Ecto neural progenitor cell (in vitro differentiated cells): ENCODE measurements around the gene TPRG1L.
A peak's percentile ranks its signal among the peaks of the same experiment; 100 is the strongest.

Experiments used
- DNase-seq: peaks from one replicate; pipeline ENCODE4 v3.0.0-alpha.2; 2018; ENCODE audit warnings: low spot score

TPRG1L gene

DNA sequence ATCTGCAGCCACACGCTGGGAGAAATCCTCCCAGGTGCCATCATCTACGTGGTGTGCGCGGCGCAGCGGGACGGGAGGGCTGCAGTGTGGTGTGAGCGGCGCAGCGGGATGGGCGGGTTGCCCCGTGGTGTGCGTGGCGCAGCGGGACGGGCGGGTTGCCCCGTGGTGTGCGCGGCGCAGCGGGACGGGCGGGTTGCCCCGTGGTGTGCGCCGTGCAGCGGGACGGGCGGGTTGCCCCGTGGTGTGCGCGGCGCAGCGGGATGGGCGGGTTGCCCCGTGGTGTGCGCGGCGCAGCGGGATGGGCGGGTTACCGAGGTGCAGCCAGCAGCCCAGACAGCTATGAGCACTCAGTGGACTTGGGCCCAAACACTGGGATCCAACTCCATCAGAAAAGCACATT lies 20.4 kb downstream of the TPRG1L start:
- no peak for DNase-seq

DNA sequence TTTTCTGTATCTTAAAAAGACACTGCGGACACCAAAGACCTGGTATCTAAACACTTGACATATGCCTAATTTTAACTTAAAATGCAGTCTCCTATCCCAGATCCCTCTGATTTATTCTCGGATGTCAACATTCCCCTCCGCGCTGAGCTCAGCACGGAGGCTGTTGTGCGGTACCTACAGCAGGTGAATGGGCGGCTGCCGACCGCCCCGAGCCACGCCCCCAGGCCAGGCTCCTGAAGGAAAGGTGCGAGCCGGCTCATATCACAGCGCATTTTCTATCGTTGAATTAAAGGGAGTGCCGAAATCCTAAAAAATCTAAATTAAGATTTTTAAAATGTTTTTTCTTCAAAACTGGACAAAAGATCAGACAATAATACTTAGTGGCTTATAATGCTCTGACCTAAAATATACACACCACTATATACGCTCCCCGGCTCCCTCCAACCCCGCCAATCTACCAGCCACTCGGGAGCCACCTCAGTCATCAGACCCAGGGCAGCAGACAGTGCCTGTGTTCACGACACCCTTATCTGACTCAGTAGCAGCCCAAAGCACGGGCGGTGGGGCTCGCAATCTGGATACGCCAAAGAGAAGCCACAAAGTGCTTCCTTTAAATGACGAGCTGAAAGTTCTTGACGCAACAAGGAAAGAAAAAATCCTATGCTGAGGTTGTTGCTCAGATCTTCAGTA lies 21.0 kb downstream of the TPRG1L start:
- DNase-seq: no peak

DNA sequence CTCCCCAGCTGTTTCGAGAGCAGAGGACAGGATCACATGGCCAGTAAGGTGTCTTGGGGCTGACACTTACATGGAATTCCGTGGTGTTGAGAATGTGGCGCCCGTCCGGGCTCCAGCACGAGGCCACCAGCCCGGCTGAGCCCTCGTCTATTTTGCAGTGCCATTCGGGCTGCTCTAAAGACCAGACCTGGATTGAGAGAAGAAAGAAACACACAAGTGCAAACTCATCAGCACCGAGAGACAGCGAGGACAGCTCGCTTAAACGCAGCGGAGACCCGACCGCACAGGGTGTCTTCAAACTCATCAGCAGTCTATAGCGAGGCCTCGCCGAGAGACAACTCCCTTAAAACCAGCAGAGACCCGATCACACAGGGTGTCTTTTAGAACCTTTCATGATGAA lies 21.8 kb downstream of the TPRG1L start:
- no peak for DNase-seq

DNA sequence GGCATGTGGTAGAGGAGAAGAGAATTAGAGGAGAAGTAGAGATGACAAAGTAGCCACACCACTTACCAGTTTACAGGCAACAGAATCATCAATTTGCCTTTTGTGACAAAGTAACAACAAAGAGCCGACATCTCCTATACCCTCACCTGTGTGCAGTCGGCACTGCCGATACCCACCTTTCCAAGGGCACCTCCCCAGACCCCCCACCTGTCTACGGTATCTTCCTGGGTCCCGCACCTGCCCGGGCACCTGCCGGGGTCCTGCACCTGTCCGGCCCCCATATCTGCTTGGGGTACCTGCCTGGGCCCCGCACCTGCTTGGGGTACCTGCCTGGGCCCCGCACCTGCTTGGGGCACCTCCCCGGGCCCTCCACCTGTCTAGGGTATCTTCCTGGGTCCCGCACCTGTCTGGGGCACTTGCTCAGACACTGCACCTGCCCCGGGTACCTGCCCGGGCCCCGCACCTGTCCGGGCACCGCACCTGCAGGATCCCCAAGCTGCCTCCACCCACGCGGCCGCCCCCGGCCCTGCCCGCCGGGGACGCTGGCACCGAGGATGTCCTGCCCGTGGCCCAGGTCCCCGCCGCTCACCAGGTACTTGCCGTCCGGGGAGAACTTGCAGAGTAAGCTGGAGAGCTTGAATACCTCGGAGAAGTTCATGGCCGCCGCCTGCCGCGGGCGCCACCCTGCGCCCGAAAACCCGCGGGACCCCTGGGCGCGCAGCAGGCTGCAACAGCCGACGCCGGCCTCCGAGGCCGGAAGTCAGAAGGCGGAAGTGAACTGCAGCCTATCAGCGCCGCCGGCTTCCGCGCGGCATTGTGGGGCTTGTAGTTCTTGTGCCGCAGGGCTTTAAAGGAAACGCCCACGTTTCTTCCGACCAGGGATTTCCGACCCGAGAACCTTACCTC lies 24.8 kb downstream of the TPRG1L start, which contains the start of gene WRAP73:
Gene WRAP73 (minus strand): TSS at position 762 of the 906 bp plus-strand sequence. CDS start 104 bp downstream, at position 658.
- peak; percentile 90 for DNase-seq

DNA sequence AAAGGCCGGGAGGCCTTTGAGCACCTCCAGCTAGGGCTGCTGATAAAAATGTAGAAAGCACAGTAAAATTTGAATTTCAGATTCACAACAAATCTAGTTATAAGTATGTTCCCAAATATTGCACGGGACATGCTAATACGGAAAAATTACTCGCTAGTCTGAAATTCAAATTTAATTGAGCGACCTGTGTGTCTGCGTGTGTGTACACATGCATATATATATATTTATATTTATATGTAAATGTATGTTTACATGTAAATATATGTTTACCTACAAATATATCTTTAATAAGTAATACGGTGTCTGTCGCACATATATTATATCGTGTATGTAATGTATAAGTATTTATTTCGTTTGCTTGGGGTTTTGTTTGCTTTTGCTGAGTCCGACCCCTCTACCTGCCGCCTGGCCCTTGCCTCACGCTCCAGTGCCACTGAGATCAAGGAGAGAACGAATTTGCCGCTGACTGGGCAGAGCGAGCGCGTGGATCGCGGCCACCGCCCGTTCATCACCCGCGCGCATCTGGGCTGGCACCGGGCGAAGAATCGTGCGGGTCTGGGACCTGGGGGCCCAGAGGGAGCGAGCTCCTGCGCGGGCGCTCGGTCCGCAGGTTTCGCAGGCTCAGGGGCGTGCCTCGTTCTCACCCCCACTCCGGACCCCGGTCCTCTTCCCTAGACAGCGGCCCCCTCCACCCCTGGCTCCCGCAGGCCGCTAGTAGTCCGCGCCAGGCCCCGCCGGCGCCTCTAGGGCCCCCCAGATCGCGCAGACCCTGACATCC lies 25.6 kb downstream of the TPRG1L start:
- DNase-seq: no peak

DNA sequence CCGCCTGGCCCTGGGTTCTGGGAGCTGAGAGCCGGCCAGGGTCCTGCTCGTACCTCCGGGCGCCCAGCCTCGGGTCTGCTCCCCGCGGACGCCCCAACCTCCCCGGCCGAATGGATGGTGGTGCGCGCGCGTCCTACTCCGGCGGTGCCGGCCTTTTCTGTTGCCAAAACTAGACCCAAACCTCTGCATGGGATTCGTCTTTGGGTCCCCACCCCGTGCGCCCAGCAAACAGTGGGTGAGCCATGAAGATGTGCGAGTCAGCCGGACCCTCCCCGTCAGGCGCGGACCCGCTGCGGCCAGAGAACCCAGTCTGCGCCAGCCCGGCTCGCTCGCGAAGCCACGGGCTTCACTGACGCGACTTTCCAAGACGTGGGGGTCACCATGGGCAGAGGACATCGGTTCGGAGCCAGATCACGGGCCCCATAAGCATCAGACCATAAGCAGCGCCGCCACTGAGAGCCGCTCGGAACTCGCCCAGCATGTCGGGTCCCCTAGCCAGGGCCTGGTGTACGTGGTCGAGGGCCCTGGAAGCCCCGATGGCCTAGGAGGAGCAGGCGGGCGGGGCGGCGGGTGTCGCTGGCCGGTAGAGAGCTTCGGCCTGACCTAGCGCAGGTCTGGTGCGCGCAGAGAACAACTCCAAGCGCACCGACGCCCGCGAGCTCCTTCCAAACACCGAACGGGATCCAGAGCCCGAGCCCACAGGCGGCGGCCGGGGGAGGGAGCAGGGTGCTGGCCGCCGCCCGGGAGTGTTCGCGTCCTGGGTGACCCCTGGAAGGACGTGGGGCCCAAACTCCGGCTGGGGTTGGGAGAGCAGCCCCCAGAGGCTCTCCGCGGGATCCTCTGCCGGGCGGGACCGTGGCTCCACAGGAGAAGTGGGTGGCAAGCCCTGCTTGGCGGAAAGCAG lies 26.5 kb downstream of the TPRG1L start:
- DNase-seq: no peak

DNA sequence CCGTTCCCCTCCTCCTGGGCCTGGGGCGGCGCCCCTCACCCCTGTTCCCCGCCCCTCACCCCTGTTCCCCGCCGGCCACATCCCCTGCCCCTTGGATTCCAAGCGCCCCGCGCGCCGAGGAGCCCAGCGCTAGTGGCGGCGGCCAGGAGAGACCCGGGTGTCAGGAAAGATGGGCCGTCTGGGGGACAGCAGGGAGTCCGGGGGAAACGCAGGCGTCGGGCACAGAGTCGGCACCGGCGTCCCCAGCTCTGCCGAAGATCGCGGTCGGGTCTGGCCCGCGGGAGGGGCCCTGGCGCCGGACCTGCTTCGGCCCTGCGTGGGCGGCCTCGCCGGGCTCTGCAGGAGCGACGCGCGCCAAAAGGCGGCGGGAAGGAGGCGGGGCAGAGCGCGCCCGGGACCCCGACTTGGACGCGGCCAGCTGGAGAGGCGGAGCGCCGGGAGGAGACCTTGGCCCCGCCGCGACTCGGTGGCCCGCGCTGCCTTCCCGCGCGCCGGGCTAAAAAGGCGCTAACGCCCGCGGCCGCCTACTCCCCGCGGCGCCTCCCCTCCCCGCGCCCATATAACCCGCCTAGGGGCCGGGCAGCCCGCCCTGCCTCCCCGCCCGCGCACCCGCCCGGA lies 27.2 kb downstream of the TPRG1L start, which contains the start of gene TP73:
Gene TP73 (plus strand): TSS at position 587 of the 618 bp plus-strand sequence. CDS start 29,850 bp downstream, outside the sequence.
- DNase-seq: peak; percentile 71

DNA sequence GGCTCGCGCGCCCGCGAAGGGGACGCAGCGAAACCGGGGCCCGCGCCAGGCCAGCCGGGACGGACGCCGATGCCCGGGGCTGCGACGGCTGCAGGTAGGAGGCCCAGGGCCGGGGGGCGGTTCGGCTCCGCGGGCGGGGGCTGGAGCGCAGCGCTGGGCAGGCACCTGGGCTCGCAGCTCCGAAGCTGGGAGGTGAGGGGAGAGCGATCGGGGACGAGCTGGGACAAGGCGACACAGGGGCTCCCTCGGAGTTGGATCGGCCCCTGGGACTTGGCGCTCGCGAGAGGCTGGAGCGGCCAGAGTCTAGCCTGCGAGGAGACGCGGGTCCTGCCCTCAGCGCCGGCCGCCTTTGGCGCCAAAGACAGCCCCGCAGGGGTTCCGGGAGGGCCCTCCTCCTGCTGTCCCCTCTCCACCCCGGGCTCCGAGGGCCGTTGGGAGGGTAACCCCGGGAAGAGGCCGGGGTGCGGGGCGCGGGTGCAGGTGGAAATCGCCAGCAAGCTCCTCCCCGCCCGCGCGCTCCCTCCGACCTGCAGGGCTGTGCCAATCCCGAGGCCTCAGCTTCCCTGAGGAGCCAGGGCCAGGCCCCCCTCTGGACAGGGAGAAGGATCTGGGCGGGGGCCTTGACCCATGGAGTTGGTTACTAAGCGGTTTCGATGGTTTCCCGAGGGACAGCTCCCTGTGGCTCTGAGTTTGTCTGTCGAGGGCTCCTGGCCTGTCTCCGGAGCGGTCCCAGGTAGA lies 27.9 kb downstream of the TPRG1L start:
- no peak for DNase-seq

DNA sequence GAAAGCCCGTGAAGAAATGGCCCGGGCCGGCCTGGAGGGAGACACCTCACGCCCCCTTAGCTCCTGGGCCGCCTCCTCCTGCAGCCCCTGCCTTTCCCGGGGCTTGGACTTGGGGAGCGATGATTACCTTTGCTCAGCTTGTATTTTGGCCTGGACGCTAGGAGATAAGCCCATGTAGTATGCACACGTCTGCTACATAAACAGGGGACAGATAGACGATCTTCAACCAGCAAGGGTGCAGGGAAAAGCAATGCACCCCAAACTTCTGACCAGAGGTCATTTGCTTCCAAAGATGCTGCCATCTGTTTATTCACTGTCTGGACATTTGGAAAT lies 28.4 kb downstream of the TPRG1L start:
- no peak for DNase-seq

DNA sequence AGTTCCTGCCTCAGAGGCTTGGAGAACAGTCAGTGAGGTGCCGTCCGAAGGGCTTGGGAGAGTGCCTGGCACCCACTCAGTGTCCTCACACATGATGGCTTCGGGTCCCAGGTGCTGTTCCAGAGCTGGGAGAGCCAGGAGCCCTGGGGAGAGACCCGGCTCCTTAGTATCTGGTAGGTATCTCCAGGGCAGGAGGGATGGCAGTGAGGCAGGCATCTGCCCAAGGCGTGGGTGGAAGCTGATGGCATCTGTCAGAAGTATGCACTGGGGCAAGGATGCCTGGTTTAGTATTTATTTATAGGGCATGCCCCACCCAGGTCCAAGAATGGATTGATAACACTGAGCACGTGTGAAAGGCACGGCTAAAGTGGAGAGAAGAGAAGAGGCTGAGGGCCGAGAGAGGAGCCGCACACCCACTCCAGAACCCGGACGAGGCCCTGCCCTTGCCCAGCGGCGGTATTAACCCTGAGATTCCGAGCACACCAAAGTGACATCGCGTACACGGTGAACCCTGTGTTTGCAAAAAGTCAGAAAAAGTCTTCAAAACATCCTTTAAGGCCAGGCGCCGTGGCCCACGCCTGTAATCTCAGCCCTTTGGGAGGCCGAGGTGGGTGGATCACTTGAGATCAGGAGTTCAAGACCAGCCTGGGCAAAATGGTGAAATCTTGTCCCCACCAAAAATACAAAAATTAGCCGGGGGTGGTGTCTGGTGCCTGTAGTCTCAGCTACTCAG lies 29.9 kb downstream of the TPRG1L start:
- DNase-seq: no peak

DNA sequence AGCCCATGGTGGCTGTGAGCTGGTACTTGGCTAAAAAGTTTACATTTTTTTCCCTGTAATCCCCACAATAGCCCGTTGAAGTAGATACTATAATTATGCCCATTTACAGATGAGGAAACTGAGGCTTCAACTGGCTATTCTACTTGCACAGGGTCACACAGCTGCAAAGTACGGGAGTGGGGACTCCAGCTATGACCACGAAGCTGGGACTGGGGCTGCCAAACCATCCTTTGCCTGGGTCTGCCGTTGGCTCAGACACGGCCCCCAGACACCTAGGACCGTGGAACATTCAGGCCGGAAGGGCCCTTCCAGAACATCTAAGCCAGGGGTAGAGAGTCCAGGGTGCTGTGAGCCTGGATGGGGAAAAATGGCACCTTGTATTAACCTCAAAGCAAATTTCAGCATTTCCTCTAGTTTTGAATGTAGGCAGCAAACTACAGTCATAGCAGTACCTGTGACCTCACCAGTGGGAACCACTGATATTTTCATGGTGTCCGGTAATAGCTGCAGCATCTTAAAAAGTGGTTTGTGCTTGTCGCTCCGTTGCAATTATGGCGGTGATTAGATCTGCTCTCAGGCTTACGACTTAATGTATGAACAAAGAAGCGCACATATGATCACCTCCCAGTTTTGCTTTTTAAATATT lies 31.8 kb downstream of the TPRG1L start:
- no peak for DNase-seq

DNA sequence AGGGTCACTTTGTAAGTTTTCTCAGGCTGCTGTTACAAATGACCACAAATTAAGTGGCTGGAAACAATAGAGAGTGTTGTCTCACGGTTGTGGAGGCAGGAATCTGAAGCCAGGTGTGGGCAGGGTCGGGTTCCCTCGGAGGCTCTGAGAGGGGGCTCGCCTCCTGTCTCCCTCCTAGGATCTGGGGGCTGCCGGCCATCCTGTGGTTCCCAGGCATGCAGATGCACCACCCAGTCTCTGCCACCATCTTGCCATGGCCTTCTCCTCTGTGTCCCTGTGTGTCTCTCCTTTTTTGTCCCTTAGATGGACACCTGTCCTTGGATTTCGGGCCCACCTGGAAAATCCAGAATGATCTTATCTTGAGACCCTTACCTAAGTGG lies 32.3 kb downstream of the TPRG1L start:
- DNase-seq: no peak

DNA sequence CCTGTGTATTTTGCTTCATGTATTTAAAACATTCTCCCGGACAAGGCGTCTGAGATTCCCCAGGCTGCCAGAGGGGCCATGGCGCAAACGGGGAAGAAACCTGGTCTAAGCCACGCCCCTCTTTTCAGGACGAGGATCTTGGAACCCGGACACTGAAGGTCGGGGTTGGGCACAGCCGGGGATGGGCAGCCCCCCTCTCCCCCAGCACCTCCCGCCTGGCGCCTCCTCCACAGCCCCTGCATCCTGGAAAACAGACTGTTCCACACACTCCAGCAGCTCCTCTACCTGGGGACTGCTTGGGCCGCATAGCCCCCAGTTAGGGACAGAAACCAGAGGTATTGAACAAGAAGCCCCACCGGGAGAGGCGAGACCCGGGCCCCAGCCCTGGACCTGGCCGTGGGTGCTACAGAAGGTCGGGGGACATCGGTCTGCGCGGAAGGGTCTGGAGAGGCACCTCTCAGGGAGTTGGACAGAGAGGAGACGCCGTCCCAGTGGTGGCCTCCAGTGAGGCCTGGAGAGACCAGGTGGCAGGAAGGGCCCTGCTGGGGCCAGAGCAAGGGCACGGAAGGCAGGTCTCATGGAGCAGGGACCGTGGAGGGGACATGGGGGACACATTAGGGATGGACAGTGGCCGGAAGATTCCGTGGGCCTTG lies 32.9 kb downstream of the TPRG1L start:
- DNase-seq: no peak

DNA sequence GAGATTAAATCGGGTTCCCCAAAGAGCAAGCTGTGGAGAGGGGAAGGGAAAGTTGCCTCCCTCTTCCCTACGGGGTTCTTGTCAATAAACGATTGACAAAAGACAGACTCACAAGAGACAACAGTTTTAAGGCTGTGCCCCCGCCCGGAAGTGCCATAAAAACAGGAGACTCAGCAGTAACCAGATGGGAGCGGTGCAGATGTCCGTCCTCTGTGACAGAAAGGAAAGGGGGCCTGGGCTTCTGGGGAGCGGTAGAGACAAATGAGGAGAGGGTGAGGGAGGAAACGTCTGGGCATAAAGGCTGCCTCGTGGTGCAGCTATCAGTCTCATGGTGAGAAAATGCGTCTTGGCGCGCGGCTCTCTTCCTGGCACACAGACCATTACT lies 33.4 kb downstream of the TPRG1L start:
- DNase-seq: no peak

DNA sequence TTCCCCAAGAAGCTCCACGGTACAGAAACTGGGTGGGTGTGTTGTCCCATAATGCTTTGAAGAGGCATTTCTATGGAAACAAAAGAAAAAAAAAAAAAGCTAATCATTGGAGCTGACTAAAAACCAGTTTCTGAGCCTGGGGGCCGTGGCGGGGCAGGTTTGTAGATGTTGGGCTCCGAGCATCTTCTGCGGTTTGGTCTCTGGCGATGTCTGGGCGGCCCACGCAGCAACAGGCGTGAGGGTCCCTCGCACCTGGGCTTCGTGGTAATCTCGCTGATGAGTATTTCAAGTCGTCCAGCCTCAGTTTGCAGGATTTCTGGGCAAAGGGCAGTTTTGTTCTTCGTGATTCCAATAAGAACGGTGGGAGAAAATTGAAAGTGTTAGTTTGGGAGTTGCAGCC lies 34.3 kb downstream of the TPRG1L start:
- no peak for DNase-seq

DNA sequence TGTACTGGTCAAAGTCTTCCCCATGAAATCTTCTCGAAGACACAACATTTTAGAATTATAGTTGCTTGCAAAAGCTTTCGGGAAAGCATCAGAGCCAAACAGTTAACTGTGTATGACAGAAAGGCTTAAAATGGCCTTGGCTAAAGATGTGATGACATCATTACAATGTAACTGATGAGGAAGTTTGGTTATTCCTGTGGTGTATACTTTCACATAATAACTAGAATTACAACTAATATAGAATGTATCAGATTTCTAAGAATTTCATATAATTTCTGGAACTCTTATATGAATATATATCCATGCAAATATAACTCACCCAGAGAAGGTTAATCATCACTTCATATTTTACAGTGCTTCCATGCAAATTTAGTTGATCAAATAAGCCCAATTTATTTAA lies 35.9 kb downstream of the TPRG1L start:
- DNase-seq: no peak

DNA sequence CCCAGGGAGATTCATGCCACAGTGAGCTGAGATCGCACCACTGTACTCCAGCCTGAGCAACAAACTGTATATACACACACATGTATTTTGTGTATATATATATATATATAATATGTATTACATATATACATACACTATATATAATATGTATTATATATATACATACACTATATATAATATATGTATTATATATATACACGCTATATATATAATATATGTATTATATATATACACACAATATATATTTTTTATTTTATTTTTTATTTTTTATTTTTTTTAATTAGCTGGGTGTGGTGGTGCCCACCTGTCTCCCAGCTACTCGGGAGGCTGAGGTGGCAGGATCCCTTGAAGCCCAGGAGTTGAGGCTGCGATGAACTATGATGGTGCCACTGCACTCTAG lies 36.8 kb downstream of the TPRG1L start:
- DNase-seq: no peak

DNA sequence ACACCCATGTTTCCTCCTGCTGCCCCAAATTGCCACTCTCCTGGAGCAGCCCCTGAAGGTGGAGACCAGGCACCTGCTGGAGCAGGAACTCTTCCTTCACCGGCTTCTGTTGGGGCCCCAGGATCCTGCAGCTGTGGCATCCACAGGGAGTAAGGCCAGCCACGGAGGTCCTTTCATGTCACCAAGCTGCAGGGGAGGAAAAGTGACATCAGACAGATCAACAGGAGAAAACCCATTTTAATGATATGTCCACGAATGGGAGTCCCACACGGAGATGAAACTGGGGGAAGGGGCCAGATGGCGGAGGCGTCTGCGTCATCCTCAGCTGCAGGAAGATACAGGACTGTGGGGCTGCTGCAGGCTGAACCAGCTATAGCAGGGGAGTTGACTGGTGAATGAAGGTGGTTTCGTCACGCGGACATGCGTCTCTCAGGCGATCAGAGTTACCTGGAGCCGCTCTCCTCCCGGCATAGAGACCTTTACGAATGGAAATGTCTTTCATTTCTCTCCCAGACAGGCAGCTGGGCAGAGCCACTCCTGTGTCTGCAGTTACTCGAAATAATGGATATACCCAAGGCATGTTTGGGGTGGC lies 37.4 kb downstream of the TPRG1L start:
- DNase-seq: no peak
